GM23338 (cell line): Measurements from ENCODE around the gene TNFRSF6B. TPM values are rescaled to one million over a fixed set of nuclear protein-coding genes. Genes with fewer than 3 reads are reported as not detected.

ENCODE experiments used
- ATAC-seq: fragments of 200-7000 bp; cut with Tn5 transposase; 3 replicates; pipeline ENCODE4 v1.9.1; 2020
- DNase-seq: peaks from one replicate; pipeline ENCODE4 v3.0.0-alpha.2; 2015; ENCODE audit warnings: low spot score
- H2AFZ ChIP-seq: fragments of 200-600 bp; sonication (generic); 2 replicates; pipeline ENCODE4 v1.8.0; 2016; ENCODE audit warnings: antibody characterized with exemption, mild to moderate bottlenecking, moderate library complexity
- H3F3A ChIP-seq: fragments of 200-600 bp; sonication (generic); replicated peaks from 2 replicates; pipeline ENCODE4 v1.8.0; 2017; ENCODE audit warnings: antibody characterized with exemption, mixed run types, low read depth
- H3K27ac ChIP-seq: fragments of 200-600 bp; sonication (generic); 2 replicates; pipeline ENCODE4 v1.6.1; 2016; ENCODE audit warnings: low read depth
- H3K27me3 ChIP-seq: fragments of 200-600 bp; sonication (generic); 2 replicates; pipeline ENCODE4 v1.8.0; 2016; ENCODE audit warnings: mild to moderate bottlenecking, mixed run types, moderate library complexity; ENCODE audit not compliant: insufficient read depth
- H3K36me3 ChIP-seq: fragments of 200-600 bp; sonication (generic); 2 replicates; pipeline ENCODE4 v1.8.0; 2016; ENCODE audit warnings: mild to moderate bottlenecking; ENCODE audit not compliant: insufficient read depth
- H3K4me1 ChIP-seq: fragments of 200-600 bp; sonication (generic); 2 replicates; pipeline ENCODE4 v1.8.0; 2016; ENCODE audit warnings: mild to moderate bottlenecking, moderate library complexity; ENCODE audit not compliant: insufficient read depth
- H3K4me2 ChIP-seq: fragments of 200-600 bp; sonication (generic); 2 replicates; pipeline ENCODE4 v1.7.1; 2017; ENCODE audit warnings: mixed run types
- H3K4me3 ChIP-seq: fragments of 200-600 bp; sonication (generic); 2 replicates; pipeline ENCODE4 v1.6.1; 2016; ENCODE audit warnings: mixed run types
- H3K79me2 ChIP-seq: fragments of 200-600 bp; sonication (generic); replicated peaks from 2 replicates; pipeline ENCODE4 v1.8.0; 2017; ENCODE audit warnings: mild to moderate bottlenecking; ENCODE audit not compliant: insufficient read depth
- H3K9me2 ChIP-seq: fragments of 200-600 bp; sonication (generic); 2 replicates; pipeline ENCODE4 v1.8.0; 2017; ENCODE audit not compliant: insufficient read depth
- H4K20me1 ChIP-seq: fragments of 200-600 bp; sonication (generic); replicated peaks from 2 replicates; pipeline ENCODE4 v1.8.0; 2017; ENCODE audit warnings: mild to moderate bottlenecking; ENCODE audit not compliant: insufficient read depth
- H3K27ac Mint-ChIP-seq: 2 replicates; pipeline ENCODE4 v1.8.0; 2020; ENCODE audit warnings: inconsistent platforms, mild to moderate bottlenecking, moderate library complexity, mixed read lengths
- H3K27me3 Mint-ChIP-seq: 3 replicates; pipeline ENCODE4 v1.8.0; 2022; ENCODE audit warnings: low read depth, mild to moderate bottlenecking, moderate library complexity, mixed read lengths, inconsistent platforms; ENCODE audit not compliant: insufficient read depth, poor library complexity
- H3K36me3 Mint-ChIP-seq: 3 replicates; pipeline ENCODE4 v1.8.0; 2021; ENCODE audit warnings: low read depth, mild to moderate bottlenecking, inconsistent platforms, moderate library complexity, mixed read lengths
- H3K4me1 Mint-ChIP-seq: 3 replicates; pipeline ENCODE4 v1.8.0; 2020; ENCODE audit warnings: mild to moderate bottlenecking, inconsistent platforms, mixed read lengths
- H3K4me3 Mint-ChIP-seq: 3 replicates; pipeline ENCODE4 v1.8.0; 2021; ENCODE audit warnings: moderate library complexity, mild to moderate bottlenecking, inconsistent platforms, mixed read lengths
- H3K9me3 Mint-ChIP-seq: 3 replicates; pipeline ENCODE4 v1.8.0; 2020; ENCODE audit warnings: moderate library complexity, mild to moderate bottlenecking, inconsistent platforms, mixed read lengths
- CREB1 ChIP-seq: fragments of 250-450 bp; sonication (Bioruptor Pico); IDR thresholded peaks from 2 replicates; pipeline ENCODE4 v1.5.0; 2020; ENCODE audit warnings: low read depth, mild to moderate bottlenecking, moderate library complexity
- ETS1 ChIP-seq: IDR thresholded peaks from 2 replicates; pipeline ENCODE4 v1.6.1; 2016; ENCODE audit warnings: antibody characterized with exemption
- EZH2phosphoT487 ChIP-seq: fragments of 200-600 bp; sonication (generic); IDR thresholded peaks from one replicate; pipeline ENCODE4 v1.8.1; 2018; ENCODE audit warnings: antibody characterized with exemption; ENCODE audit not compliant: unreplicated experiment
- POLR2AphosphoS5 ChIP-seq: IDR thresholded peaks from 2 replicates; pipeline ENCODE4 v1.6.1; 2016; ENCODE audit warnings: antibody characterized with exemption, low read depth
- ZNF114 ChIP-seq: fragments of 250-450 bp; sonication (Bioruptor Pico); IDR thresholded peaks from 2 replicates; pipeline ENCODE4 v1.5.0; 2020; ENCODE audit warnings: mild to moderate bottlenecking, moderate library complexity
- ZNF331 ChIP-seq: fragments of 250-450 bp; sonication (Bioruptor Pico); IDR thresholded peaks from 2 replicates; pipeline ENCODE4 v1.5.0; 2020; ENCODE audit warnings: low read depth, mild to moderate bottlenecking, moderate library complexity
- polyA plus RNA-seq: library from polyadenylated mRNA; unstranded; fragments of >200 nt; fragmentation: Nextera tagmentation; extraction: Ambion mirVana; gene quantifications from 2 replicates; pipeline ENCODE4 v1.2.1, GENCODE V29; 2016
- total RNA-seq: library from RNA; depleted of rRNA; stranded (reverse); fragments of >200 nt; shearing (Covaris generic); gene quantifications from 2 replicates; pipeline ENCODE4 v1.2.3, GENCODE V29; 2014
- TF ChIP-seq, protein P1 (sequence below): IDR thresholded peaks from one replicate; pipeline ENCODE4 v1.6.1; 2018; ENCODE audit warnings: antibody characterized with exemption; ENCODE audit not compliant: unreplicated experiment
- TF ChIP-seq, protein P2 (sequence below), 2 experiments: fragments of 200-600 bp in 1 of 2; sonication (generic) in 1 of 2; conservative IDR thresholded peaks; 2 replicates each; pipeline versions ENCODE4 v1.5.1 to v1.6.1; 2016 to 2017; ENCODE audit warnings: antibody characterized with exemption in 2 of 2, low read depth in 2 of 2, mild to moderate bottlenecking in 2 of 2, moderate library complexity in 1 of 2

TNFRSF6B gene
- total and polyA plus RNA-seq, 2 experiments from 2014 or later = 0.28 TPM; not detected in 1

GRCh38 chr20:63698739-63699465 is 2.5 kb downstream of the TNFRSF6B start (continued):
- TF ChIP-seq, protein P1, sequence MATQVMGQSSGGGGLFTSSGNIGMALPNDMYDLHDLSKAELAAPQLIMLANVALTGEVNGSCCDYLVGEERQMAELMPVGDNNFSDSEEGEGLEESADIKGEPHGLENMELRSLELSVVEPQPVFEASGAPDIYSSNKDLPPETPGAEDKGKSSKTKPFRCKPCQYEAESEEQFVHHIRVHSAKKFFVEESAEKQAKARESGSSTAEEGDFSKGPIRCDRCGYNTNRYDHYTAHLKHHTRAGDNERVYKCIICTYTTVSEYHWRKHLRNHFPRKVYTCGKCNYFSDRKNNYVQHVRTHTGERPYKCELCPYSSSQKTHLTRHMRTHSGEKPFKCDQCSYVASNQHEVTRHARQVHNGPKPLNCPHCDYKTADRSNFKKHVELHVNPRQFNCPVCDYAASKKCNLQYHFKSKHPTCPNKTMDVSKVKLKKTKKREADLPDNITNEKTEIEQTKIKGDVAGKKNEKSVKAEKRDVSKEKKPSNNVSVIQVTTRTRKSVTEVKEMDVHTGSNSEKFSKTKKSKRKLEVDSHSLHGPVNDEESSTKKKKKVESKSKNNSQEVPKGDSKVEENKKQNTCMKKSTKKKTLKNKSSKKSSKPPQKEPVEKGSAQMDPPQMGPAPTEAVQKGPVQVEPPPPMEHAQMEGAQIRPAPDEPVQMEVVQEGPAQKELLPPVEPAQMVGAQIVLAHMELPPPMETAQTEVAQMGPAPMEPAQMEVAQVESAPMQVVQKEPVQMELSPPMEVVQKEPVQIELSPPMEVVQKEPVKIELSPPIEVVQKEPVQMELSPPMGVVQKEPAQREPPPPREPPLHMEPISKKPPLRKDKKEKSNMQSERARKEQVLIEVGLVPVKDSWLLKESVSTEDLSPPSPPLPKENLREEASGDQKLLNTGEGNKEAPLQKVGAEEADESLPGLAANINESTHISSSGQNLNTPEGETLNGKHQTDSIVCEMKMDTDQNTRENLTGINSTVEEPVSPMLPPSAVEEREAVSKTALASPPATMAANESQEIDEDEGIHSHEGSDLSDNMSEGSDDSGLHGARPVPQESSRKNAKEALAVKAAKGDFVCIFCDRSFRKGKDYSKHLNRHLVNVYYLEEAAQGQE = no peak
- TF ChIP-seq POLR2AphosphoS5 (no peak), ZNF331 (CRISPR knock-in tag) (no peak), ETS1 (no peak), EZH2phosphoT487 (no peak), ZNF114 (CRISPR knock-in tag) (no peak)
- TF ChIP-seq, protein P2, sequence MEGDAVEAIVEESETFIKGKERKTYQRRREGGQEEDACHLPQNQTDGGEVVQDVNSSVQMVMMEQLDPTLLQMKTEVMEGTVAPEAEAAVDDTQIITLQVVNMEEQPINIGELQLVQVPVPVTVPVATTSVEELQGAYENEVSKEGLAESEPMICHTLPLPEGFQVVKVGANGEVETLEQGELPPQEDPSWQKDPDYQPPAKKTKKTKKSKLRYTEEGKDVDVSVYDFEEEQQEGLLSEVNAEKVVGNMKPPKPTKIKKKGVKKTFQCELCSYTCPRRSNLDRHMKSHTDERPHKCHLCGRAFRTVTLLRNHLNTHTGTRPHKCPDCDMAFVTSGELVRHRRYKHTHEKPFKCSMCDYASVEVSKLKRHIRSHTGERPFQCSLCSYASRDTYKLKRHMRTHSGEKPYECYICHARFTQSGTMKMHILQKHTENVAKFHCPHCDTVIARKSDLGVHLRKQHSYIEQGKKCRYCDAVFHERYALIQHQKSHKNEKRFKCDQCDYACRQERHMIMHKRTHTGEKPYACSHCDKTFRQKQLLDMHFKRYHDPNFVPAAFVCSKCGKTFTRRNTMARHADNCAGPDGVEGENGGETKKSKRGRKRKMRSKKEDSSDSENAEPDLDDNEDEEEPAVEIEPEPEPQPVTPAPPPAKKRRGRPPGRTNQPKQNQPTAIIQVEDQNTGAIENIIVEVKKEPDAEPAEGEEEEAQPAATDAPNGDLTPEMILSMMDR (conservative IDR thresholded peaks at IDR 0.05; ENCODE audit: low read depth in 2 of 2) = no peak

DNA sequence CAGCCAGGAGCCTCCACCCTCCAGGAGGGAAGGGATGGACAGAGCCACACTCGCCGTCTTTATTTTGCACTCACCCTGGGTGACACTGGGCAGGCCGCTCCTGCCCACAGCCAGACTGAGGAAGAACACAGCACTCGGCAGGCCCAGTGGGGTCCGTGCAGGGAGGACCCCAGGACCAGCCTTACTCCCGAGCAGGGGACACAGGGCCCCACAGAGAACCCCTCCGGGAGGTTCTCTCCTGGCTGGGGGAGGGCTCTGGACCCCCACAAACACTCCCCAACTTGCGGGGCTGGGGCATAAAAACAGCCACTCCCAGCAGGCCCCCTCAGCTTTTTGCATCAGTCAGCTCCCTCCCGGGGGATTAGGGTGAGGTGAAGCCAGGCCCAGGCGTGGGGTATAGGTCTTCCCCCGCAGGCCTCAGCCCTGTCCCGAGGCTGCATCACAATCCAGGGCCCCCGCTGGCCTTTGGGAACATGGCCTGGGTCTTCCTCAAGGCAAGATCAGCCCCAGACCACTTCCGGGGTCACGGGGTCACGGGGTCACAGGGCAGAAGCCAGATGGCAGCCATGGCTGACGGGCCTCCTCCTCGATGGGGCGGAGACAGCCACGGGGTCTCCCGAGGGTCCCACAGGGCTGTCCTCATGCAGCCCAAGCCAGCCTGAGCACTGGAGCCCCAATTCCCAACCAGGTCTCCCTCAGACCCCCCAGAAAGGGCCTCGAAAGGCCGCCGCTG is 3.2 kb downstream of the TNFRSF6B start:
- H3K27me3 Mint-ChIP-seq = peaks cover 15% of the 10 kb centered on the region
- Histone ChIP-seq H3K27ac (no peak overlapping the region), H3K4me2 (no peak overlapping the region), H3K4me1 (no peaks in the 10 kb centered on the region), H3K9me2 (no peaks in the 10 kb centered on the region), H3K4me3 (no peak overlapping the region), H3K27me3 (no peaks in the 10 kb centered on the region), H2AFZ (no peak overlapping the region), H4K20me1 (no peaks in the 10 kb centered on the region), H3F3A (peaks cover 4% of the 10 kb centered on the region; the same call in 1 of the 2 replicates), H3K79me2 (no peaks in the 10 kb centered on the region), H3K36me3 (no peaks in the 10 kb centered on the region)
- H3K4me1 Mint-ChIP-seq = peaks cover 3% of the 10 kb centered on the region; the same call in 2 of the 3 replicates
- H3K9me3 Mint-ChIP-seq = no peaks in the 10 kb centered on the region
- no peak for ATAC-seq
- no peak overlapping the region for H3K4me3 Mint-ChIP-seq
- no peak overlapping the region for H3K27ac Mint-ChIP-seq
- peaks cover 3% of the 10 kb centered on the region; the same call in 2 of the 3 replicates for H3K36me3 Mint-ChIP-seq
- peak; percentile 1; the same call in 1 of the 2 replicates for TF ChIP-seq POLR2AphosphoS5
- no peak for TF ChIP-seq ETS1
- no peak for TF ChIP-seq CREB1 (CRISPR knock-in tag)
- DNase-seq = no peak
